Progenitor cell of endocrine pancreas (in vitro differentiated cells): ENCODE data around the gene ANTXRL. TPM values are rescaled to one million over a fixed set of nuclear protein-coding genes. Genes with fewer than 3 reads are reported as not detected.
"Not testable (repeated sequence)": the region's sequence is repeated elsewhere in the genome, so short reads cannot be mapped to it uniquely, and the experiment has no call there.

Source experiments
- DNase-seq: peaks from one replicate; pipeline ENCODE4 v3.0.0; 2021; ENCODE audit warnings: low spot score; ENCODE audit not compliant: unreplicated experiment
- H3K27ac Mint-ChIP-seq: 2 replicates; pipeline ENCODE4 v1.8.0; 2021; ENCODE audit warnings: mild to moderate bottlenecking, moderate library complexity, mixed read lengths
- H3K27me3 Mint-ChIP-seq: 2 replicates; pipeline ENCODE4 v1.8.0; 2021; ENCODE audit warnings: mixed read lengths
- H3K36me3 Mint-ChIP-seq: 2 replicates; pipeline ENCODE4 v1.8.0; 2022; ENCODE audit warnings: mixed read lengths; ENCODE audit not compliant: insufficient read depth
- H3K4me1 Mint-ChIP-seq: 2 replicates; pipeline ENCODE4 v1.8.0; 2021; ENCODE audit warnings: low read depth, mixed read lengths
- H3K4me3 Mint-ChIP-seq: 2 replicates; pipeline ENCODE4 v1.8.0; 2021; ENCODE audit warnings: low read depth, mild to moderate bottlenecking, moderate library complexity, mixed read lengths
- H3K9me3 Mint-ChIP-seq: 2 replicates; pipeline ENCODE4 v1.8.0; 2021; ENCODE audit warnings: low read depth, mixed read lengths
- total RNA-seq: library from RNA; stranded (reverse); gene quantifications from 2 replicates; pipeline ENCODE4 v1.2.1, GENCODE V29; 2021
- TF ChIP-seq, protein P1 (sequence below): fragments of 200-600 bp; sonication (generic); IDR thresholded peaks from one replicate; pipeline ENCODE4 v1.5.0; 2021; ENCODE audit warnings: antibody characterized with exemption, mild to moderate bottlenecking; ENCODE audit not compliant: unreplicated experiment

The ANTXRL gene
- total RNA-seq, 1 donor from 2014 or later, result not detected

DNA sequence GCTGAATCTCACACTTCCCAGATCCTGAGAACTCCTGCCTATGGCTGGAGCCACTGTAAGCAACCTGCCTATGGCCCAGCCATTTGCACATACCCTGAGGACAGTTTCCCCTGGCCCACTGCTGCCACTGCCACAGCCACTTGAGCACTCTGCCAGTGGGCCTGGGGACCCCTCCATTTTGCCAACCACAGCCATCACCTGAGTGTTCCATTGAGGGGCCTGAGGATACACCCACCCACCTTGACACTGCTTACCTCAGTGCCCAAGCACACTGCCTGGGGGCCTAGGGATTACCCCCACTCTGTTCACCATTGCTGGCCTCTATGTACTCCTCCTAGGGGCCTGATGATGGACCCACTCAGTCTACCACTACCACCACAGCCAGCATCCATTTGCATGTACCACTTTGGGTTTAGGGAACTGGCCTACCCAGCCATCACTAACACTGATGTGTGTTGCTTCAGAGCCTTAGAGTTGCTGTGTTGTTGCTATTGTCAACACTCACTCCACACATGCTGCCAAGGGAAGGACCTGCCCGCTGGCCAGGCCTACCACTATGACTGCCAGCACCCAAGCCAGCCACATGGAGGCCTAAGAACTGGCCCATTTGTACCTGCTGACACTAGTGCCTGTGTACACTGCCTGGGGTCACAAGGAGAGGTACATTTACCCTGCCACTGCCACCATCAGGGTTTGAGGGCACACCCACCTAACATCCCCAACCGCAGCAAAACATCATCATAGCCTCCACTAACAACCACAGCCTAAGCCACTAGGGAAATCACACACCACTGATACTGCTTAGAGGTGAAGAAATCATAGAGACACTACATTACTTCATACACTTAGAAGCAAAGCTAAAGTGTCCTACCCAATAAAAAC is 45.9 kb upstream of the ANTXRL start:
- peaks cover 11% of the 10 kb centered on the region for H3K9me3 Mint-ChIP-seq
- H3K36me3 Mint-ChIP-seq, result no peaks in the 10 kb centered on the region
- H3K4me1 Mint-ChIP-seq, result no peaks in the 10 kb centered on the region
- DNase-seq, result peak; percentile 3
- peaks cover 20% of the 10 kb centered on the region for H3K27me3 Mint-ChIP-seq
- no peak overlapping the region for H3K4me3 Mint-ChIP-seq
- no peak overlapping the region for H3K27ac Mint-ChIP-seq
- TF ChIP-seq, protein P1, sequence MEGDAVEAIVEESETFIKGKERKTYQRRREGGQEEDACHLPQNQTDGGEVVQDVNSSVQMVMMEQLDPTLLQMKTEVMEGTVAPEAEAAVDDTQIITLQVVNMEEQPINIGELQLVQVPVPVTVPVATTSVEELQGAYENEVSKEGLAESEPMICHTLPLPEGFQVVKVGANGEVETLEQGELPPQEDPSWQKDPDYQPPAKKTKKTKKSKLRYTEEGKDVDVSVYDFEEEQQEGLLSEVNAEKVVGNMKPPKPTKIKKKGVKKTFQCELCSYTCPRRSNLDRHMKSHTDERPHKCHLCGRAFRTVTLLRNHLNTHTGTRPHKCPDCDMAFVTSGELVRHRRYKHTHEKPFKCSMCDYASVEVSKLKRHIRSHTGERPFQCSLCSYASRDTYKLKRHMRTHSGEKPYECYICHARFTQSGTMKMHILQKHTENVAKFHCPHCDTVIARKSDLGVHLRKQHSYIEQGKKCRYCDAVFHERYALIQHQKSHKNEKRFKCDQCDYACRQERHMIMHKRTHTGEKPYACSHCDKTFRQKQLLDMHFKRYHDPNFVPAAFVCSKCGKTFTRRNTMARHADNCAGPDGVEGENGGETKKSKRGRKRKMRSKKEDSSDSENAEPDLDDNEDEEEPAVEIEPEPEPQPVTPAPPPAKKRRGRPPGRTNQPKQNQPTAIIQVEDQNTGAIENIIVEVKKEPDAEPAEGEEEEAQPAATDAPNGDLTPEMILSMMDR, result no peak

DNA sequence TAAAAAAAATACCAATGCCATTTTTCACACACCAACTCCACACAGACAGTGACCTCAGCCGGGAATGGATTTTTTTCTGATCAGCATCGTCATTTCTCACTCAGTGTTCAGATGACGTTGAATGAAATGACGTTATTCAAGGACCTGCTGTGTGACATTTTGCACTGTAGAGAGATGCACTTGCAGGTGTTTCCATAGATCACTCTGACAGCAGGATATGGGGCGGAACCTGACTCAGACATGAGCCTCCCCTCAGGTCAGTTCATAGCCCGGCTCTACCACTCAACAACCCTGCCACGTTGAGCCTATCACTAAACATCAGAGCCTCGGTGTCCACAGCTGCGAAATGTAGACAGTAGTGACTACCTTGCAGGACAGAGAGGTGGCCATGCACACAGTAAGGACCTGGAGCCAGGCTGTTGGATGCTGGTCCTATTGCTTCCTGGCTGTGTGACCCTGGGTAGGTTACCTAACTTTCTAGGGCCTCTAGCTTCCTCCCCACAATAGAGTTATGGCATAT is 41.4 kb upstream of the ANTXRL start:
- no peak for DNase-seq
- Mint-ChIP-seq H3K4me1 (peaks cover 1% of the 10 kb centered on the region), H3K27me3 (peaks cover 5% of the 10 kb centered on the region), H3K27ac (no peak overlapping the region), H3K9me3 (peaks cover 11% of the 10 kb centered on the region), H3K36me3 (no peaks in the 10 kb centered on the region), H3K4me3 (no peak overlapping the region)
- TF ChIP-seq, protein P1, result no peak

DNA sequence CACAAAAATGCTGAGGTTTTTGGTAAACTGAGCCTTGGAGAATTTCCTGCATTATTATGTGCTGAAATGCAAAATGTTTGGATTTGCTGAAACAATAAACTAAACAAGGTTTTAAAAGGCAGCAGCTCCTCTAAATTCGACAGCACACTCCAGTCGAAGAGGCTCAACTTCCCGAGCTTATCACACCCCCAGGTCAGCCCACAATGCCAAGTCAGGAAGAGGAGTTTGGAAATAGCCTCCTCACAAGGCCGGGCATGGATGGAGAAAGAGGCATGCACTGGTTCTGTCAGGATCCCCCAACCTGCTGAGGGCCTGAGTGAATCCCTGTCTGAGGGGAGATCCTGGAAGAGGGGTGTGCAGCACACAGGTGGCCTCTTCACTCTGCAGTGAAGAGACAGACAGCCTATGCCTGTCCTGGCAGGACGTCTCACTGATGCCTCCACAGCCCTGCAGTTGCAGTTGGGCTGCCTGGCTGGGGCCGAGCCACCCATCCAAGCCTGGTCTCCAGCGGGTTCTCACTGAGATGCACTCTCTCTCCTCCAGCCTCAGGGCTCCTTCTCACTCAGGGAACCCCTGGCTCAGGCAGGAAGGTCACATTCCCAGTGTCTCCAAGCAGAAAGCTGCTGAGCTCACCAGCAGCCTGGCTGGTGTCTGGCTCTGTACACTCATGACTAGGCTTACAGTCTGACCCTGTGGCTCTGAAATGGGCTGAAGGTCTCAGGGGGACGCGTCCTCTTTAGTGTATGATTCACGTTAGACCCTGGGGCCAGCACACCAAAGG is 40.2 kb upstream of the ANTXRL start:
- not testable (repeated sequence) for H3K36me3 Mint-ChIP-seq, DNase-seq, H3K4me3 Mint-ChIP-seq, H3K4me1 Mint-ChIP-seq, H3K27ac Mint-ChIP-seq, H3K9me3 Mint-ChIP-seq
- peaks cover 11% of the 10 kb centered on the region for H3K27me3 Mint-ChIP-seq

DNA sequence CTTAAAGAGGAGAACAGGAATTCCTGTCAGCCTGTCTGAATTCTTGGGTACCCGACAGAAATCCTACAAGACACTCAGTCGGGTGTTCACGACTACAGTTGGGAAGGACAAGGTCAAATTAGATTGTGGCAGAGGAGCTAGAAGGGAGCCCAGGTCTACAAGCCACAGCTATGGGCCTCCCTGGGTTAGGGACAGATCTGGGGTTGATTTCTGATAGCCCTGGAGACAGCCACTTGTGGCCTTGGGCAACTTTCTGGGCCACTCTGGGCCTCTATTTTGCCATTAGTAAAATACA is 39.7 kb upstream of the ANTXRL start:
- no peak overlapping the region for H3K4me3 Mint-ChIP-seq
- DNase-seq, result peak; percentile 3
- peaks cover 5% of the 10 kb centered on the region for H3K9me3 Mint-ChIP-seq
- no peak overlapping the region for H3K27ac Mint-ChIP-seq
- TF ChIP-seq, protein P1, result no peak
- H3K36me3 Mint-ChIP-seq, result no peaks in the 10 kb centered on the region
- peaks cover 1% of the 10 kb centered on the region for H3K4me1 Mint-ChIP-seq
- peaks cover 11% of the 10 kb centered on the region for H3K27me3 Mint-ChIP-seq

DNA sequence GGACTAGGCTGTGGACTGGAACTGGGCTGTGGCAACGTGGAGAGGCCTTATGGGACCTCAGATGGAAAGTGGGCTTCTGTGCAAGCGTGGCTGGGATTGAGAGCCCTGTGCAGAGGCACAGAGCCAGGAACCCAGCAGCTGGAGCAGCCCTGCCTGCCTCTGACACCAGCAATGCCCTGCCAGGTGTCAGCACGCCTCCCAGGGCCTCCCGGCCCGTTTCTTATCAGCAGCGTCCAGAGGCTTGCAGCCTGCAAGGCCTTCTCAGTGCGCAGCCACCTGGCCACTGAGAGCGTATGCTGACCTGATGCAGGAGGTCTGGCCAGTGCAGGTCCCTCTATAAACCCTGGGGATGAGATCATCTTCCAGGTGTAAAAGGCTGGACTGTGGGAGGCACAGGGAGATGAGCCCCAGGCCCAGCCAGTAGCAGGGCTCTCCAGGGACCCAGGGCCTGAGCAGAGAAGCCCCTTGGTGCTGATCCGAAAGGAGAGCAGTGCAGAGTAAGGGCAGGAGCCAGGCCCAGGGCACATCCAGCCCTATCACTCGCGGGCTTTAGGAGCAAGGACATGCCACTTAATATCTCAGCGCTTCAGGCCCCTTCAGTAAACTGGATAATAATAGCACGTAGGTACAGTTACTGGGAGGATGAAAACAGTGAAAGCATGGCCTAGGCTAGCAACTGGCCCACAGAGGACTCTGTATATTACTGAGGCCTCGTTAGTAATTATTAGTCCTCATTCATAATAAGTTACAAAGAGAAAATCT is 38.8 kb upstream of the ANTXRL start:
- peaks cover 1% of the 10 kb centered on the region for H3K4me1 Mint-ChIP-seq
- H3K27ac Mint-ChIP-seq, result no peak overlapping the region
- H3K36me3 Mint-ChIP-seq, result no peaks in the 10 kb centered on the region
- H3K9me3 Mint-ChIP-seq, result no peaks in the 10 kb centered on the region
- H3K4me3 Mint-ChIP-seq, result no peak overlapping the region
- peaks cover 11% of the 10 kb centered on the region for H3K27me3 Mint-ChIP-seq
- peak; percentile 18 for DNase-seq
- TF ChIP-seq, protein P1, result no peak
